Prostate gland (tissue), 2 donors: ENCODE results near the gene SLC34A3. TPM values are rescaled to one million over a fixed set of nuclear protein-coding genes. Genes with fewer than 3 reads are reported as not detected.
"Not testable (repeated sequence)": the region's sequence is repeated elsewhere in the genome, so short reads cannot be mapped to it uniquely, and the experiment has no call there.

Experiments used
- DNase-seq: peaks from one replicate; pipeline ENCODE4 v3.0.0-alpha.2; 2019; ENCODE audit warnings: low spot score
- H3K27ac ChIP-seq, 2 donors: fragments of 200-600 bp; sonication (generic); 2 replicates each; pipeline ENCODE4 v1.5.1; 2017 to 2019
- H3K27me3 ChIP-seq: fragments of 200-600 bp; sonication (generic); replicated peaks from 2 replicates; pipeline ENCODE4 v1.5.1; 2019; ENCODE audit not compliant: insufficient read depth
- H3K36me3 ChIP-seq, 2 donors: fragments of 200-600 bp; sonication (generic); 1 replicate in 1 of 2; 2 replicates in 1 of 2; pipeline versions ENCODE4 v1.5.1 to v1.8.1; 2017 to 2019
- H3K4me1 ChIP-seq: fragments of 200-600 bp; sonication (generic); replicated peaks from 2 replicates; pipeline ENCODE4 v1.5.1; 2019
- H3K4me3 ChIP-seq, 2 donors: fragments of 200-600 bp; sonication (generic); 2 replicates each; pipeline ENCODE4 v1.5.1; 2017 to 2019
- H3K9me3 ChIP-seq: fragments of 200-600 bp; sonication (generic); 2 replicates; pipeline ENCODE4 v1.5.1; 2017
- CTCF ChIP-seq, 4 experiments: fragments of 200-600 bp in 2 of 4; fragments of 450-650 bp in 2 of 4; sonication (generic) in 2 of 4; IDR thresholded peaks; 1 replicate in 3 of 4; 2 replicates in 1 of 4; pipeline ENCODE4 v1.5.1; 2016 to 2019; ENCODE audit warnings: antibody characterized with exemption in 4 of 4, mild to moderate bottlenecking in 2 of 4, moderate library complexity in 2 of 4
- POLR2A ChIP-seq: fragments of 450-650 bp; IDR thresholded peaks from one replicate; pipeline ENCODE4 v1.6.1; 2016; ENCODE audit warnings: antibody characterized with exemption, mild to moderate bottlenecking
- POLR2AphosphoS5 ChIP-seq: sonication (generic); formaldehyde crosslinking; IDR thresholded peaks from one replicate; pipeline ENCODE4 v1.6.1; 2017; ENCODE audit warnings: antibody characterized with exemption
- WGBS: methylation state at CpG from one replicate; pipeline ENCODE4 v1.1.5; 2018; 5-methylcytosine and 5-hydroxymethylcytosine counted together
- intact Hi-C: fragments of 100-400 bp; cut with DNase I; formaldehyde crosslinking; loops from one replicate; pipeline ENCODE4 v1.14.2; 2022
- total RNA-seq, 2 donors: library from RNA; depleted of rRNA; stranded (reverse); fragments of >200 nt; gene quantifications; one replicate each; pipeline ENCODE4 v1.1.0, GENCODE V29; 2016

Gene SLC34A3
- total RNA-seq, 2 donors from 2014 or later = 0.57 TPM; not detected in 1

GRCh38 chr9:137236238-137236935, 5.7 kb downstream of the SLC34A3 start:
- Histone ChIP-seq H3K4me3 (peak overlapping the region; percentile 7 to 10), H3K36me3 (no peaks in the 10 kb centered on the region), H3K9me3 (no peaks in the 10 kb centered on the region), H3K27ac (peak overlapping the region; percentile 64 to 71), H3K4me1 (peaks cover 29% of the 10 kb centered on the region), H3K27me3 (no peaks in the 10 kb centered on the region)
- WGBS = 6% methylated on average over 22 of the region's 31 CpGs
- TF ChIP-seq CTCF (IDR thresholded peaks at IDR 0.05) (peak; percentile 98 to 100 (median 99)), POLR2AphosphoS5 (peak; percentile 74), POLR2A (peak; percentile 10)
- DNase-seq = peak; percentile 88
- intact Hi-C loops = loop anchor here (5.0 kb wide), 1 partner anchor 114 kb away; no protein-coding TSS in a partner anchor

- DNase-seq = no peak
- TF ChIP-seq CTCF (IDR thresholded peaks at IDR 0.05) (no peak), POLR2AphosphoS5 (no peak), POLR2A (no peak)
- Histone ChIP-seq H3K27ac (peak overlapping the region; percentile 64 to 71), H3K4me3 (peak overlapping the region in 1 of 2 donors; percentile 7), H3K27me3 (no peaks in the 10 kb centered on the region), H3K4me1 (peaks cover 29% of the 10 kb centered on the region), H3K9me3 (no peaks in the 10 kb centered on the region), H3K36me3 (no peaks in the 10 kb centered on the region)
- intact Hi-C loops = loop anchor here (5.0 kb wide), 1 partner anchor 115 kb away; no protein-coding TSS in a partner anchor
- 32% methylated on average over 6 of the region's 11 CpGs for WGBS
Measured at GRCh38 chr9:137236936-137237421, 6.3 kb downstream of the SLC34A3 start.

- Histone ChIP-seq H3K27me3 (no peaks in the 10 kb centered on the region), H3K4me3 (no peak overlapping the region), H3K36me3 (peaks cover 0 to 4% of the 10 kb centered on the region in 2 donors), H3K27ac (peak overlapping the region; percentile 64 to 71), H3K9me3 (no peaks in the 10 kb centered on the region), H3K4me1 (peaks cover 35% of the 10 kb centered on the region)
- DNase-seq = peak; percentile 57
- intact Hi-C loops = loop anchor here (5.0 kb wide), 1 partner anchor 116 kb away; no protein-coding TSS in a partner anchor
- 61% methylated on average over 13 of the region's 13 CpGs for WGBS
- TF ChIP-seq POLR2A (no peak), POLR2AphosphoS5 (peak; percentile 52), CTCF (IDR thresholded peaks at IDR 0.05) (peak in 1 of 4 experiments; percentile 10)
Measured at GRCh38 chr9:137237759-137238726, 7.3 kb downstream of the SLC34A3 start.

- not testable (repeated sequence) for H3K9me3 ChIP-seq, DNase-seq, H3K27me3 ChIP-seq
- peaks cover 35% of the 10 kb centered on the region for H3K4me1 ChIP-seq
- intact Hi-C loops = loop anchor here (2.0 to 5.0 kb wide), 2 partner anchors 15 to 117 kb away; partner anchors contain the start of gene NELFB
- peak overlapping the region; percentile 68 to 70 for H3K4me3 ChIP-seq
- peaks cover 0 to 11% of the 10 kb centered on the region in 2 donors for H3K36me3 ChIP-seq
- 50% methylated on average over 27 of the region's 27 CpGs for WGBS
- H3K27ac ChIP-seq = peak overlapping the region; percentile 92
Measured at GRCh38 chr9:137239541-137240200, 9.0 kb downstream of the SLC34A3 start.
